Thoracic aorta (tissue), 2 donors: ENCODE results near the gene KCNK7. TPM values are rescaled to one million over a fixed set of nuclear protein-coding genes. Genes with fewer than 3 reads are reported as not detected.

Experiments
- ATAC-seq: fragments of 150-250 bp; one replicate; pipeline ENCODE4 v1.8.0; 2017; ENCODE audit warnings: low read depth; ENCODE audit not compliant: insufficient number of reproducible peaks, low FRiP score
- DNase-seq: peaks from one replicate; pipeline ENCODE4 v3.0.0-alpha.2; 2020; ENCODE audit warnings: low spot score
- H3K27ac ChIP-seq, 2 donors: fragments of 200-600 bp; sonication (generic); 1 replicate in 1 of 2; 2 replicates in 1 of 2; pipeline ENCODE4 v1.5.1; 2016; ENCODE audit warnings: mild to moderate bottlenecking in 2 of 2, moderate library complexity in 2 of 2
- H3K27me3 ChIP-seq: fragments of 200-600 bp; sonication (generic); replicated peaks from 2 replicates; pipeline ENCODE4 v1.6.0; 2016; ENCODE audit warnings: mild to moderate bottlenecking; ENCODE audit not compliant: insufficient read depth
- H3K36me3 ChIP-seq: fragments of 200-600 bp; sonication (generic); one replicate; pipeline ENCODE4 v1.5.1; 2016
- H3K4me1 ChIP-seq, 2 donors: fragments of 200-600 bp; sonication (generic); 1 replicate in 1 of 2; 2 replicates in 1 of 2; pipeline versions ENCODE4 v1.5.1 to v1.6.0; 2016; ENCODE audit warnings: low read depth in 2 of 2, mild to moderate bottlenecking in 1 of 2; ENCODE audit not compliant: control insufficient read depth in 1 of 2
- H3K4me3 ChIP-seq: fragments of 200-600 bp; sonication (generic); 2 replicates; pipeline ENCODE4 v1.5.1; 2016; ENCODE audit warnings: mild to moderate bottlenecking
- H3K9me3 ChIP-seq: fragments of 200-600 bp; sonication (generic); 2 replicates; pipeline ENCODE4 v1.5.1; 2016
- total RNA-seq, 2 donors: library from RNA; depleted of rRNA; stranded (reverse); fragments of >200 nt; gene quantifications; one replicate each; pipeline versions ENCODE4 v1.1.0 to v1.2.3, GENCODE V29; 2016
- TF ChIP-seq, protein P1 (sequence below): fragments of 200-600 bp; sonication (generic); IDR thresholded peaks from one replicate; pipeline ENCODE4 v1.5.1; 2019; ENCODE audit warnings: antibody characterized with exemption

The KCNK7 gene
- total RNA-seq, 2 donors from 2014 or later, result 0.95 TPM; not detected in 1

- DNase-seq (no peak), ATAC-seq (no peak)
- H3K27me3 ChIP-seq, result no peaks in the 10 kb centered on the region
- H3K4me1 ChIP-seq, result peaks cover 28 to 59% of the 10 kb centered on the region in 2 donors
- H3K36me3 ChIP-seq, result peaks cover 16% of the 10 kb centered on the region
- no peaks in the 10 kb centered on the region for H3K9me3 ChIP-seq
- TF ChIP-seq, protein P1, sequence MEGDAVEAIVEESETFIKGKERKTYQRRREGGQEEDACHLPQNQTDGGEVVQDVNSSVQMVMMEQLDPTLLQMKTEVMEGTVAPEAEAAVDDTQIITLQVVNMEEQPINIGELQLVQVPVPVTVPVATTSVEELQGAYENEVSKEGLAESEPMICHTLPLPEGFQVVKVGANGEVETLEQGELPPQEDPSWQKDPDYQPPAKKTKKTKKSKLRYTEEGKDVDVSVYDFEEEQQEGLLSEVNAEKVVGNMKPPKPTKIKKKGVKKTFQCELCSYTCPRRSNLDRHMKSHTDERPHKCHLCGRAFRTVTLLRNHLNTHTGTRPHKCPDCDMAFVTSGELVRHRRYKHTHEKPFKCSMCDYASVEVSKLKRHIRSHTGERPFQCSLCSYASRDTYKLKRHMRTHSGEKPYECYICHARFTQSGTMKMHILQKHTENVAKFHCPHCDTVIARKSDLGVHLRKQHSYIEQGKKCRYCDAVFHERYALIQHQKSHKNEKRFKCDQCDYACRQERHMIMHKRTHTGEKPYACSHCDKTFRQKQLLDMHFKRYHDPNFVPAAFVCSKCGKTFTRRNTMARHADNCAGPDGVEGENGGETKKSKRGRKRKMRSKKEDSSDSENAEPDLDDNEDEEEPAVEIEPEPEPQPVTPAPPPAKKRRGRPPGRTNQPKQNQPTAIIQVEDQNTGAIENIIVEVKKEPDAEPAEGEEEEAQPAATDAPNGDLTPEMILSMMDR, result no peak
- peak overlapping the region; percentile 73 for H3K4me3 ChIP-seq
- H3K27ac ChIP-seq, result peak overlapping the region; percentile 44 to 97
Measured at GRCh38 chr11:65612691-65613090, 17.1 kb upstream of the KCNK7 start.

DNA sequence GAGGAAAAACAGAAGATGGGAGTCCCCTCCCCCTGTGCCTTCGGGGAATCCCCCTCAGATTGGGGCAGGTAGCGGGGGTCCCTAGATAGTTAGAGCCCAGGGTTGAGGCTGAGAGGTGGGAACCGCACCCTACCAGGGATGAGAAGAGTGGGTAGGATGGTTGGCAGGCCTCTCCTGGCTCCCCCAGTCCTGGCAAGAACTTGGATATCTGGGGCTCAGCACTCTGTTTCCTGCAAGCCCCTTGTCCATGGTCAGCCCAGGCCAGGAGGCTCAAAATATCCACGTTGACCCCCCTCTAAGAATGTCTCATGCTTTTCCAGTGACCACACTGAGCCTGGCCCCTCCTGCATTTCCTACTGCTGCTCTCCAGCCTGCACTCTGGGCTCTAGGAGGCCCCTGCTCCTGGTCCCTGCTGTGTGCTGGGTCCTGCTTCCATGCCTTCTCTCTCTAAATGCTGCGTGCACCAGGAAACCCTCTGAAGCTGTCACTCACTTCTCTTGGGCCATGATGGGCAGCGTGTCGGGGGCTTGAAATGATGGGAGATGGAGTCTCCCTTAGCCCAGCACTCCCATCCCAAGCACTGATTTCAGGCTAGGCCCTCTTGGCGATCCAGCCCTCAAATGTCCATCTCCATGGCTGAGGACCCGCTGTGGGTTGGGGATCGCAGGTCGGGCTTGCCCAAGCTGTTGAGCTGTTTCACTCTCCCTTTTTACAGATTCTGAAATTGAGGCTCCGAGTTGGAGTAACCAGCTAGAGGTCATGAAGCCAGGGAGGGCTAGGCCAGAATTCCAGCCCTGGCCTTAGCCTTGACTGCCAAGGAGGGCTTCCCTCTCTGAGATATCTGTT lies 16.4 kb upstream of the KCNK7 start:
- Histone ChIP-seq H3K27me3 (no peaks in the 10 kb centered on the region), H3K4me3 (peak overlapping the region; percentile 73), H3K4me1 (peaks cover 24 to 57% of the 10 kb centered on the region in 2 donors), H3K9me3 (no peaks in the 10 kb centered on the region), H3K27ac (peak overlapping the region; percentile 44 to 97), H3K36me3 (peaks cover 11% of the 10 kb centered on the region)
- TF ChIP-seq, protein P1, result no peak
- ATAC-seq (no peak), DNase-seq (no peak)

DNA sequence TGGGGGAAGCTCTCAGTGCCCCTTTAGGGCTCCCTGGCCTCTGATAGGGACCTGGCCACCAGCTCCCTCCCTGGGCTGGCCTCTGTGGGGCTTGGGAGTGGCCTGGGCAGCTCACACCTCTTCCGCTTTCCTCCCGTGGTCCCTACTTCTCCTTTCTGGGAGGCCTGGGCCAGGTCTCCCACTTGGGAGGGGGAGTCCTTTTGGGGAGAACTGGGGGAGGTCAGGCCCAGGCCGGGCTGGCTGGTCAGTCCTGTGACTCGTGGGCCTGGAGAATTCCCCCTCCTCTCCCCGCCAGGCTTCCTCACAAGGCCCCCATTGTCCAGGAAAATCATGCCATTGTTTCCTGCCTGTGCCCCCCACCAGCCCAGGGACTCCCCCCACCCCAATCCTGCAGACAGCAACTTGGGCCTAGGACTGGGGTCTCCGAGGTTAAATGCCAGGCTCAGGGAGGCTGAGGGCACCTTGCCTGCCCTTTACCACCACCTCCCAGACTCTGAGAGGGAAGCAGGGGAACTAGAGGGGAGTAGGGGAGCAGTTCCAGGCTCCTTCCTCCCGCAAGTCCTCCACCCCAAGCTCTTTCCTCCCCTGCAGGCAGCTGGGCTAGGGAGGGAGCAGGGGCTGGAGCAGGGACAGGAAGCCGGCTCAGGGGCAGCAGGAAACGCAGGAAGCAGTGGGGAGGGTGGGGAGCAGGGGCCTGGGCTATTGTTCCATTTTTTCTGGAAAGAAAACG lies 15.6 kb upstream of the KCNK7 start:
- TF ChIP-seq, protein P1, result no peak

DNA sequence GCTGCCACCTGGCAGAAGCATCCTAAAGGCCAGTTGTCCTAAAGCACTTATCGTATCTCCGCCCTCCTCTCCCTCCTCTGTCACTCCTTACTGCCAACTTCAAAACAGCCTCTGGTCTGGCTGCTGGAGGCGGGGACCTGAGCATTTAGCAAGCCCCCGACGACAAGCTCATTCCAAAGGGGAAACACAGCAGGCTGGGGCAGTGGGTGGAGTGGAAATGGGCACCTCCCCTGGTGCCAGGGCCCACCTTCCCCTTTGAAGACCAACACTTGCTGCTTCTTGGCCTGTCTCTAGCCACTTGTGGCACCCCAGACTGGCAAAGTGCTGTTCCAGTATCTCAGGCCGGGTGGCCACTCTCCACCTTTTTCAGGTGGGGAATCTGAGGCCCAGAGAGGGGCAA lies 14.8 kb upstream of the KCNK7 start:
- Histone ChIP-seq H3K27me3 (no peaks in the 10 kb centered on the region), H3K27ac (peak overlapping the region in 1 of 2 donors; percentile 30), H3K36me3 (peaks cover 17% of the 10 kb centered on the region), H3K4me3 (peak overlapping the region; percentile 73), H3K4me1 (peaks cover 17 to 55% of the 10 kb centered on the region in 2 donors), H3K9me3 (no peaks in the 10 kb centered on the region)
- DNase-seq (no peak), ATAC-seq (no peak)
- TF ChIP-seq, protein P1, result no peak

More for the DNA sequence above, 15.6 kb upstream of the KCNK7 start:
- Histone ChIP-seq H3K27me3 (no peaks in the 10 kb centered on the region), H3K4me1 (peaks cover 17 to 55% of the 10 kb centered on the region in 2 donors), H3K4me3 (peak overlapping the region; percentile 73), H3K27ac (peak overlapping the region in 1 of 2 donors; percentile 30), H3K36me3 (peaks cover 11% of the 10 kb centered on the region), H3K9me3 (no peaks in the 10 kb centered on the region)
- DNase-seq, result no peak
- no peak for ATAC-seq

- no peak overlapping the region for H3K4me3 ChIP-seq
- DNase-seq (no peak), ATAC-seq (no peak)
- H3K27ac ChIP-seq, result no peak overlapping the region
- peaks cover 24% of the 10 kb centered on the region for H3K36me3 ChIP-seq
- peaks cover 17 to 55% of the 10 kb centered on the region in 2 donors for H3K4me1 ChIP-seq
- H3K9me3 ChIP-seq, result no peaks in the 10 kb centered on the region
- TF ChIP-seq, protein P1, result no peak
- no peaks in the 10 kb centered on the region for H3K27me3 ChIP-seq
Measured at GRCh38 chr11:65609665-65610064, 14.1 kb upstream of the KCNK7 start.
